ENCODE results near the gene KCTD13.
"Not testable (repeated sequence)": the region's sequence is repeated elsewhere in the genome, so short reads cannot be mapped to it uniquely, and the experiment has no call there.

Gene KCTD13

GRCh38 chr16:29925781-29926710, at the start of gene KCTD13:
KCTD13 (minus strand) TSS chr16:29926226; CDS start chr16:29926033, 193 bp downstream.
- peak; percentile 63 for DNase-seq (ENCODE audit: low read depth)

DNA sequence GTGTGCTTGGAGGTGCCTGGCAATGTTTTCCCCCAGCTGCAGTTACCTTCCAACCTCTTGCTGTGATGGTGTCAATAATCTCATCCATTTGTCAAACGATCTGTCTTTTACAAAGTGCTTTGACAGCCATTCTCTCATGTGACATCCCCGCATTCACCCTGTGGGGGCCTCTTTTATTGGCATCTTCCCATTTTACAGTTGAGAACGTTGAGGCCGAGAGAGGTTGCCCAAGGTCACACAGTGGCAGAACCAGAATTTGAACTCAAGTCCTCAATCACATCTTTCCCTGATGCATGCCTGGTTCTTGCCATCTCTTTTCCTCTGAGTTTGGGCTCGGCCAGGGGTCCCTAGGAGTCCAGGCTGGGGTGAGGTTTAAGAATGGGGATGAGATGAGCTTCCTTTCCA, 49.1 kb upstream of the KCTD13 start:
- DNase-seq (ENCODE audit: low read depth), result no peak

DNA sequence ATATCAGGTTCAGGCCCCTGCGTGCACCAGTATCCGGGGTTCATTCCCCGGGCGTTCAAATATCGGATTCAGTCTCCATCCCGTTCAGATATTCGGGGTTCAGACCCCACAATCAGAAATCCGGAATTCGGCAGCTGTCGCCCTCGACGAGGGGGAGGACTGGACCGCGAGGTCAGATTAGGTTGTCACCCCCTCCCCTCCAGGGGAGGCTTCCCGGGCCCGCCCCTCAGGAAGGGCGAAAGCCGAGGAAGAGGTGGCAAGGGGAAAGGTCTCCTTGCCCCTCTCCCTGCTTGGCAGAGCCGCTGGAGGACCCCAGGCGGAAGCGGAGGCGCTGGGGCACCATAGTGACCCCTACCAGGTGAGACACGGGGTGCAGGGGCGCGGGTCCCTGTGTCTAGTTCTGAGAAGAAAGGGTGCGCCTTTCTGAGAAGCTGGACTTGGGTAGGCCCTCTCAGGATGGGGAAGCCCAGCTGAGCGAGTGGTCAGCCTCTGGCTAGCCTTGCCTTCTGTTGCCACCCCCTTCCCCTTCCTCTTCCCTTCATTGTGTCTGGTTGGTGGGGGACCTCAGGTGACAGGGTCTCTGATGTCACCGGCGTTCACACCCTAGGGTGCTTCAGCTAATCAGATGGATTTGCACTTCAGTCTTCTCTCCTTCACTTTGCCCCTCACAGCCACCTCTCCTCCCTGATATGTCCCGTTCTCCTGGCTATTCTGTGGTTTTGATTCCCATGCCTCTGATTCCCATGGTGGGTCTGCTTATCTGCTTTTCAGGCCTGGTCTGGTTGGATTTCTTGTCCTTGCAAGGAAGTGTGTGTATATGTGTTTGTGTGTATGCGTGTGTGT, 48.5 kb upstream of the KCTD13 start:
- DNase-seq (ENCODE audit: low read depth), result no peak

DNA sequence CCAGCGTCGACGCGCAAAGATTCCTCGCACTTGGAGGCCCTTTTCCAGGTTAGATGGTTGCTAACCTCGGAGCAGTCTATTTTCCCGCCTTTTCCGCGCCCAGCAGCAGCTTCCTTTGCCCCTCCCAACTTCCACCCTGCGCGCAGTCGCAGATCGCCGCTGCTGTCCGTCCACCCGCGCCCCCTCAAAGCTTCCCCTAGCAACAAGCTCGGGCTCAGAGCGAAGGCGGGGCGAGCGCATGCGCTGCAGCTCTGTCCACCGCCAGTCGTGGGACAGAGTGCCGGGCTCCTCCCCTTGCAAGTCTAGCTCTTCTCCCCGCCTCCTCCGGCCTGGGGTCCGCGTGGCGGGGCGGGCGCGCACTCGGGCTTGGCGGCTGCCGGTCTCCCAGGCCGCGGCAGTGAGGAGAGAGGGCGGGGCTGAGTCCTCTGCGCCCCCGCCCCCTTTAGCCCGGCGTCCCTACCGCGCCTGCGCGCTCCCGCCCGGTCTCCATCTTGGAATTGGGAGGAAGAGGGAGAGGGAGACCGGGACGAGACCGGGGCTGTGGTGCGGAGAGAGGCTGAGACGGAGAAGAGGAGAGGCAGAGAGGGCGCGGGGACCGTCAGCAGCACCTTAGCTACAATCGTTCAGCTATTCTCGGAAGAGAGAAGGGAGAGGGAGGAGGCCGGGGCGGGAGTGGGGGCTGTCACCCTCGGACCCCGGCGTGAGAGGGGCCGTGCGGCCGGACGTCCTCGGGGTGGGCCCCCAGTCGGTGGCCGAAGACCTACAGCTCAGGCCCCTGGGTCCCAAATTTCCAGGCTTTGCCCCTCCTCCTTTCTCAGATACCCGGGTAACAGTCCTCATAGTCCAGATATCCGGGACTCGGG, 47.6 kb upstream of the KCTD13 start, which contains the start of gene TAOK2:
TAOK2 (plus strand) TSS at position 485 of the 863 bp plus-strand sequence. CDS start 3,905 bp downstream, outside the sequence.
- DNase-seq (ENCODE audit: low read depth), result peak; percentile 96

DNA sequence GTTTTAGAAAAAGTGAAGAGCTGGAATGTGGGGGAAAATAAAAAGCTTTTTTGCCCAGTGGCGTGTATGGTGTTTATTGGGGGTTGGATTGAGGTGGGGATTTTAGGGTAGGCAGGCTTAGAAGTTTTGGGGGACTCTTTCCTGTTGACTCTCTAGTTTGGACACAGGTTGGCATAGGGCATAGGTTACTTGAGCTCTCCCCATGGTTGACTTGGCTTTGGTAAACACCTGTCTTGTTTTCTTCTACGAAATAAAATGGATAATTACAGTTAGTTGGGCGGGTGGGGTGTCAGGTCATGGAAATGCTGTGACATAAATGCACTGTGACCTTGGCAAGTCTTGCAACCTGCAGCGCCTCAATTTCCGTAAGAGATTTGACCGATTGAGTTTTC, 47.0 kb upstream of the KCTD13 start:
- no peak for DNase-seq (ENCODE audit: low read depth)

DNA sequence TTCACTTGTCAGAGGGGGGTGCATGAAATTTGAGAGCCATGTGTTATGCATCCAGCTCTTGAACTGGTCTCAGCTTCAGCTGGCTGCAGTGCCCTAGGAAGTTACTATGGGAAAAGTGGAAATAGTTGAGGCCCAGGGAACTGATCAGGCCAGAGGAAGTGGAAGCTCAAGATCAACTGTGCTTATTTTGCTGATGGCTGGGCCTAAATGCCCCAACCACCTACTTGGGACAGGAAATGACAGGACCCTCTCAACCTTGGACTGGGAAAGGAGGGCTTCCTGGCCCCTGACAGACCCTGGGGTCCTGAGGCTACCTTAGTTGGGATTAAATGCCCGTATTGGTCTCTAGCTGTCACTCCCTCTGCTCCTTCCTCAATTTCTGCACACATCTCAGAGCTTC, 46.5 kb upstream of the KCTD13 start:
- no peak for DNase-seq (ENCODE audit: low read depth)

GRCh38 chr16:29971304-29971703, 45.3 kb upstream of the KCTD13 start:
- DNase-seq (ENCODE audit: low read depth), result no peak

GRCh38 chr16:29968205-29968604, 42.2 kb upstream of the KCTD13 start:
- DNase-seq (ENCODE audit: low read depth), result no peak

- DNase-seq (ENCODE audit: low read depth), result no peak
These were observed 37.2 kb upstream of the KCTD13 start for GRCh38 chr16:29963021-29963743.

DNA sequence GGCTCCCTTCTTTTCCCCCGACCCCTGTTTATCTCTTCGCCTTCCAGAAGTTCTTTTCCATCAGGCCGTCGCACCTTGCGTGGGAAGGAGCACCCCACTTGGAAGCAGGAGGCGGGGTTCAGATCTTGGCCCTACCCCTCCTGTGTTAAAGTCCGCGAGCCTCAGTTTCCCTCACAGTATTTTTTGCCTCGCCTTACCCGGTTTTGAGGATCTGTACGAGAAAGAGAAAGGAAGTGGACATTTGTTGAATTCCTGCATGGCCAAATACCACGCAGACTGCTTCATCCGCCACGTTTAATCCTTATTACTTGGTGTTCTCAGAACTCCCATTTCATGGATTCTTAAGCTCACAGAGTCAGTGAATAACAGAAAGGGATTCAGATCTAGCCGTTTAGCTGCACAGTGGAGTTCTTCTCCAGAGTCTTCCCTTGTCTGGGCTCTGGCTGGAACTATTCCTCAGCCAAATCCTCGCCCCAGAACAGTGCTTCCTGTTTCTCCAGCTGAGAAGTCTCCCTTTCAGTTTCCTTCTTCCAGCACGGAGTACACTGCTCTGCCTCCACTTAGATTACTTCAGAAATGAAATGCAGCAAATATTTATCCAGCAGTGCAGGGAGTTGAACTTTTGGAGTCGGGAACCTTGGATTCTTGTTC, 36.4 kb upstream of the KCTD13 start:
- DNase-seq (ENCODE audit: low read depth), result no peak

GRCh38 chr16:29961479-29962343, 35.7 kb upstream of the KCTD13 start, which contains the start of gene TMEM219:
TMEM219 (plus strand) TSS chr16:29962079; CDS start chr16:29963144, 1,065 bp downstream.
- peak; percentile 84 for DNase-seq (ENCODE audit: low read depth)

GRCh38 chr16:29961127-29961478, 35.1 kb upstream of the KCTD13 start:
- no peak for DNase-seq (ENCODE audit: low read depth)

DNA sequence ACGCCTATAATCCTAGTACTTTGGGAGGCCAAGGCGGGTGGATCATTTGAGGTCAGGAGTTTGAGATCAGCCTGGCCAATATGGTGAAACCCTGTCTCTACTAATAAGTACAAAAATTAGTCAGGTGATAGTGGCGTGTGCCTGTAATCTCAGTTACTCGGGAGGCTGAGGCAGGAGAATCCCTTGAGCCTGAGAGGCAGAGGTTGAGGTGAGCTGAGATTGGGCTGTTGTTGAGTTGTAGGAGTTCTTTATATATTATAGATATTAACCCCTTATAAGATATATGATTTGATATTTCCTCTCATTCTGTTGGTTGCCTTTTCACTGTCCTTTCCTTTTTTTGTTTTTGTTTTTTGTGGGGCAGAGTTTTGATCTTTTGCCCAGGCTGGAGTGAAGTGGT, 33.8 kb upstream of the KCTD13 start:
- not testable (repeated sequence) for DNase-seq (ENCODE audit: low read depth)

DNA sequence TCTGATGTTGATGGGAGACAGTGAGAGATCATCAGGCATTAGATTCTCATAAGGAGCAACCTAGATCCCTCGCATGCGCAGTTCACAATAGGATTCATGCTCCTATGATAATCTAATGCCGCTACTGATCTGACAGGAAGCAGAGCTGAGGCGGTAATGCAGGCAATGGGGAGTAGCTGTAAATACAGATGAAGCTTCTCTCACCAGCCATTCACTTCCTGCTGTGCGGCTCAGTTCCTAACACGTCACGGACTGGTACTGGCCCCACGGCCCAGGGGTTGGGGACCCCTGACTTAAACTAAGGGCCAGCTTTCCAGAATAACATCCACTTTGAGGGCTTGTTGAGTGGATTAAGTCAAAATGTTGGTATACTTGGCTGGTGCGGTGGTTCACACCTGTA, 33.3 kb upstream of the KCTD13 start:
- no peak for DNase-seq (ENCODE audit: low read depth)

- DNase-seq (ENCODE audit: low read depth), result no peak
These were observed 32.7 kb upstream of the KCTD13 start for GRCh38 chr16:29958756-29959155.

DNA sequence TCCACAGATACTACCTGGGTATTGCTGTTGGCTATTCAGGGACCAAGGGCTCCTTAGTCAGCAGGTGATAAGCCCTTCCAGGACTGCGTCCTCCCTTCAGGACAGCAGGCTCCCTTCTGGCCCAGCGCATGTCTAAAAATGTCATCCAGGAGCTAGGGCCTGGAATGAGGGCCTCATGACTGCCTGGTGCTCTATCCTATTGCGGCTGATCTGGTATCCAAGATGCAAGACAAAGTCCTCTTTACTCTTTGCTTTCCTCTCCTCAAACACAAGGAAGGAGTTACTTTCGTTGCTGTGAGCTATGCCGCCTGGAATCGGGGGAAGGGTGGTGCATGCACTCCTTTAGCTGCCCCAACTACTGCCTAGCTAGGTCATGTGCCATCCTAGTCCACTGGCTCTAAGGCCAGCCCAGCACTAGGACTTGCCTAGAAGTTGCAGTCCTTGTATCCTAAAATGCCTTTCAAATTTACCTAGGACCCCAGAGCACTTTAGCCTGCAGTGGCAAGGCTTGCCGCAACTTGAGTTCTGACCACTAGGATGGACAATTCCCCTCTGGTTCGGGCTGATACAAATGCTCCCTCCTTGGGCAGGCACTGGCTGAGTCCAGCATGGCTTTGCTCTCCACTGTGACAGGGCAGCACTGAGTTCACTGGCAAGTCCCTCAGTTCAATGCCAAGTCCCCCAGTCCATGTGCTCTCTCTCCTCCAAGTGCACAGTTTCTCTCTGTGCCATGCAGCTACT, 25.8 kb upstream of the KCTD13 start:
- DNase-seq (ENCODE audit: low read depth), result no peak

DNA sequence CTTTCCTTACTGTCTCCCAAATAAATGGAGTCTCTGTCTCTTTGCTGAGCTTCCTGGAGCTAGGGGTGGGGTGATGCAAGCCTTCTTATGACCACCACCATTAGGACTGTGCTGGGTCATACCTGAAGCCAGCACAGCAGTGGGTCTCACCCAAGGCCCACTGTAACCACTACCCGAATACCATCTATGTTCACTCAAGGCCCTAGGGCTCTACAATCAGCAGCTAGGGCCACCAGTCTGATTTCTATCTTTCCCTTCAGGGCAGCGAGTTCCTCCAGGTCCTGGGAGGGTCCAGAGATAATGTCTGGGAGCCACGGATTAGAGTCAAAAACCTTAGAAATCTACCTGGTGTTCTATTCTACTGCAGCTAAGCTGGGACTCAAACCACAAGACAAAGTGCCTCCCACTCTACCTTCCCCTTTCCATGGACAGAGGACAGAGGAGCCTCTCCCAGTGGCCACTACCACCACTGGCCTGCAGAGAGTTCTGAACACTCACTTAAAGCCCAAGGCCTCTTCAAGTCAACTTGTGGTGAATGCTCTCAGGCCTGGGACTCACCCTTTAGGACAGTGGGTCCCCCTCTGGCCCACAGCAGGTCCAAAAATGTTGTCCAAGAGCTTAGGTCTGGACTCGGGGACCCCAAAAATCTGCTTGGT, 24.9 kb upstream of the KCTD13 start:
- no peak for DNase-seq (ENCODE audit: low read depth)

DNA sequence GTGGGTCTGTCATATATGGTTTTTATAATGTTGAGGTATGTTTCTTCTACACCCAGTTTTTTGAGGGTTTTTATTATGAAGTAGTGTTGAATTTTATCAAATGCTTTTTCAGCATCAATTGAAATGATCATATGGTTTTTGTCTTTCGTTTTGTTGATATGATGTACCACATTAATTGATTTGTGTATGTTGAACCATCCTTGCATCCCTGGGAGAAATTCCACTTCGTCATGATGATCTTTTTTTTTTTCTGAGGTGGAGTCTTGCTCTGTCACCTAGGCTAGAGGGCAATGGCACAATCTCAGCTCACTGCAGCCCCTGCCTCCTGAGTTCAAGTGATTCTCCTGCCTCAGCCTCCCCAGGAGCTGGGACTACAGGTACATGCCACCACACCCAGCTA, 21.9 kb upstream of the KCTD13 start:
- DNase-seq (ENCODE audit: low read depth), result no peak

Data from GM04504 (cell line).